PC-3 (cell line): Measurements from ENCODE around the gene ENTPD2. TPM values are rescaled to one million over a fixed set of nuclear protein-coding genes. Genes with fewer than 3 reads are reported as not detected.

Experiments
- ATAC-seq: fragments of 200-7000 bp; cut with Tn5 transposase; 2 replicates; pipeline ENCODE4 v1.9.1; 2020; ENCODE audit warnings: mild to moderate bottlenecking, moderate library complexity
- BruUV-seq: library from RNA; stranded (reverse); fragments of 400-500 nt; replicated peaks from 2 replicates; lab custom pipeline; 2021; lab: Mats Ljungman, UMichigan
- CTCF ChIA-PET: fragments of 300-600 bp; sonication (Branson Sonifier 250); formaldehyde crosslinking; loops from one replicate; lab custom pipeline; 2022; ENCODE audit warnings: antibody characterized with exemption; lab: Charles Lee
- POLR2A ChIA-PET: fragments of 300-600 bp; sonication (Branson Sonifier 250); formaldehyde crosslinking; loops from one replicate; lab custom pipeline; 2022; ENCODE audit warnings: antibody characterized with exemption; ENCODE audit not compliant: unreplicated experiment; lab: Charles Lee
- DNase-seq: peaks from one replicate; pipeline ENCODE4 v3.0.0-alpha.2; 2015
- H2AFZ ChIP-seq: fragments of 300-600 bp; sonication (generic); 2 replicates; pipeline ENCODE4 v1.6.0; 2016; ENCODE audit warnings: antibody characterized with exemption, low read length
- H3F3A ChIP-seq: fragments of 300-600 bp; sonication (generic); one replicate; pipeline ENCODE4 v1.6.0; 2017; ENCODE audit warnings: antibody characterized with exemption, low read length, control low read depth, mild to moderate bottlenecking; ENCODE audit not compliant: unreplicated experiment
- H3K27ac ChIP-seq: fragments of 300-600 bp; sonication (generic); 2 replicates; pipeline ENCODE4 v1.5.1; 2016; ENCODE audit warnings: mild to moderate bottlenecking, low read length
- H3K27me3 ChIP-seq: fragments of 300-600 bp; sonication (generic); 2 replicates; pipeline ENCODE4 v1.6.1; 2016; ENCODE audit warnings: low read length, mixed read lengths
- H3K36me3 ChIP-seq: fragments of 300-600 bp; sonication (generic); 2 replicates; pipeline ENCODE4 v1.6.1; 2016; ENCODE audit warnings: low read depth, mixed run types, low read length, mixed read lengths
- H3K4me1 ChIP-seq: fragments of 300-600 bp; sonication (generic); 2 replicates; pipeline ENCODE4 v1.5.1; 2016; ENCODE audit warnings: low read length; ENCODE audit not compliant: insufficient read depth
- H3K4me2 ChIP-seq: fragments of 300-600 bp; sonication (generic); 2 replicates; pipeline ENCODE4 v1.6.0; 2016; ENCODE audit warnings: low read length
- H3K4me3 ChIP-seq: fragments of 300-600 bp; sonication (generic); 2 replicates; pipeline ENCODE4 v1.5.1; 2016; ENCODE audit warnings: mild to moderate bottlenecking, low read length, mixed read lengths
- H3K79me2 ChIP-seq: fragments of 300-600 bp; sonication (generic); 2 replicates; pipeline ENCODE4 v1.6.1; 2017; ENCODE audit warnings: low read length, mixed read lengths
- H3K9ac ChIP-seq: fragments of 300-600 bp; sonication (generic); 2 replicates; pipeline ENCODE4 v1.6.0; 2016; ENCODE audit warnings: mild to moderate bottlenecking, low read length
- H3K9me2 ChIP-seq: fragments of 300-600 bp; sonication (generic); replicated peaks from 2 replicates; pipeline ENCODE4 v1.6.1; 2016; ENCODE audit warnings: mixed run types, low read length, mixed read lengths
- H3K9me3 ChIP-seq: fragments of 300-600 bp; sonication (generic); 2 replicates; pipeline ENCODE4 v1.6.1; 2016; ENCODE audit warnings: low read length, mixed read lengths
- H4K20me1 ChIP-seq: fragments of 300-600 bp; sonication (generic); 2 replicates; pipeline ENCODE4 v1.6.1; 2016; ENCODE audit warnings: low read length, mixed read lengths
- EZH2 ChIP-seq: fragments of 300-600 bp; sonication (generic); IDR thresholded peaks from one replicate; pipeline ENCODE4 v1.6.1; 2017; ENCODE audit warnings: antibody characterized with exemption, mild to moderate bottlenecking, low read length; ENCODE audit not compliant: unreplicated experiment
- EZH2phosphoT487 ChIP-seq: fragments of 300-600 bp; sonication (generic); IDR thresholded peaks from 2 replicates; pipeline ENCODE4 v1.6.1; 2018; ENCODE audit warnings: mild to moderate bottlenecking, antibody characterized with exemption, low read length, borderline replicate concordance
- intact Hi-C: fragments of 100-400 bp; cut with micrococcal nuclease; formaldehyde crosslinking; loops from 2 replicates; pipeline ENCODE4 v1.9.0; 2023
- total RNA-seq: library from RNA; depleted of rRNA; stranded (reverse); fragments of >200 nt; gene quantifications from 2 replicates; pipeline ENCODE4 v1.2.3, GENCODE V29; 2014
- TF ChIP-seq, protein P1 (sequence below): fragments of 300-600 bp; sonication (generic); conservative IDR thresholded peaks from 2 replicates; pipeline ENCODE4 v1.5.1; 2017; ENCODE audit warnings: antibody characterized with exemption, low read depth, mild to moderate bottlenecking, low read length

The ENTPD2 gene
- total RNA-seq, 1 experiment from 2014 or later, result 1.3 TPM

DNA sequence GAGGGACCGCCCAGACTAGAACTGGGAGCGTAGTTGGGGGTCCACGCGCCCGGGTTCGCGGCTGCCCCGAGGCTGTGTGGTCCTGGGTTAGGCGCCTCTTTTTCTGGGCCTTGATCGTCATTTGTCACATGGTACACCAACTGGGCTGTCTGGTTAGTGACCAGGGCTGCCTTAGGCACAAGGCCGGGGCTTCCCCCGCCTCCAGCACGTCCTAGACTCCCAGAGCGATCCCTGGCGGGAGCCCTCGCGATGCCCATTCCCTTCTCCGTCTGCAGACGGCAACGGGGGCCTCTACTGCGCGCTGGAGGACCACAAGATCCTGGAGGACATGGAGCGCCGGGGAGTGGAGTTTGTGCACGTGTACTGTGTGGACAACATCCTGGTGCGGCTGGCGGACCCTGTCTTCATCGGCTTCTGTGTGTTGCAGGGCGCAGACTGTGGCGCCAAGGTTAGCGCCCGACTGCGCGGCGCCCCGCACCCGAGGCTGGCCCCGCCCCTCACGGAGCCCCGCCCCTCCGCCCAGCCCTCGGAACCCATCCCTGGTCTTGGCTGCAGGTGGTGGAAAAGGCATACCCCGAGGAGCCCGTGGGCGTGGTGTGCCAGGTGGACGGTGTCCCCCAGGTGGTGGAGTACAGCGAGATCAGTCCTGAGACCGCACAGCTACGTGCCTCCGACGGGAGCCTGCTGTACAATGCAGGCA is 25.0 kb upstream of the ENTPD2 start:
- no peak overlapping the region for H2AFZ ChIP-seq
- POLR2A ChIA-PET, result no interaction called here

DNA sequence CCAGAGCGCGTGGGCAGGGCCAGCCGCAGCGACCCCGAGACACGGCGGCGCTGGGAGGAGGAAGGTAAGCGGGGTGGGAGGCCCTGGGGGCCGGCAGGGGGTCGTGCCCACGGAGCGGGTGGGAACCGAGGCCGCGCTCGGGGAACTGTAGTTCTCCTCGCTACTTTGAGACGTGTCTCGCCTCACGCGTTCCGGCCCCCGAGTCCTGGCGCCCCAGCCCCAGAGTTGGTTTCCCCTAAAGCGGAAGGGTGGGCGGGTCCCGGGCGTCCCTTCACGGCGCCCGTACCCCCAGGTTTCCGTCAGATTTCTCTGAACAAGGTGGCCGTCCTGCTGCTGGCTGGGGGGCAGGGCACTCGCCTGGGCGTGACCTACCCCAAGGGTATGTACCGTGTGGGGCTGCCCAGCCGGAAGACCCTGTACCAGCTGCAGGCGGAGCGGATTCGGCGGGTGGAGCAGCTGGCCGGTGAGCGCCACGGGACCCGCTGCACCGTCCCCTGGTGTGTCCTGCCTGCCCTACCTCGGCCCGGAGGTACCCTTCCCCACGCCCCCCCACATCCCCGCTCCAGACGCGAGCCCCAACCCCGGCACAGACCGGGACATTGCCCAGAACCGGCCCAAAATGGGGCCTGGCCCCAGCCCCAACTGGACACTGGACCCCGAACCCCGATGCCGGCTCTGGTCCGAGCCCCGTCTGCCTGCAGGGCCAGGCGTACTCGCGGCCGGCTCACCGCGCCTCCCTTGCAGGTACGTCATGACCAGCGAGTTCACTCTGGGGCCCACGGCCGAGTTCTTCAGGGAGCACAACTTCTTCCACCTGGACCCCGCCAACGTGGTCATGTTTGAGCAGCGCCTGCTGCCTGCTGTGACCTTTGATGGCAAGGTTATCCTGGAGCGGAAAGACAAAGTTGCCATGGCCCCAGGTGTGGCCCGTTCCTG is 24.2 kb upstream of the ENTPD2 start:
- peak; percentile 33 for ATAC-seq
- CTCF ChIA-PET, result no interaction called here
- BruUV-seq, result no TSS peak

More for the DNA sequence above, 25.0 kb upstream of the ENTPD2 start:
- Histone ChIP-seq H3K9ac (no peak overlapping the region), H4K20me1 (no peaks in the 10 kb centered on the region), H3F3A (no peaks in the 10 kb centered on the region), H3K4me2 (peak overlapping the region; percentile 85), H3K9me2 (no peaks in the 10 kb centered on the region), H3K4me1 (peaks cover 12% of the 10 kb centered on the region), H3K36me3 (no peaks in the 10 kb centered on the region), H3K9me3 (no peaks in the 10 kb centered on the region), H3K4me3 (peak overlapping the region; percentile 73; the same call in 1 of the 2 replicates), H3K79me2 (peaks cover 8% of the 10 kb centered on the region; the same call in 1 of the 2 replicates), H3K27ac (no peak overlapping the region), H3K27me3 (no peaks in the 10 kb centered on the region)
- CTCF ChIA-PET, result no interaction called here
- DNase-seq, result no peak
- intact Hi-C loops, result no loop called here
- TSS peak; percentile 25 for BruUV-seq
- ATAC-seq, result no peak
- TF ChIP-seq EZH2phosphoT487 (no peak), EZH2 (no peak)
- TF ChIP-seq, protein P1, sequence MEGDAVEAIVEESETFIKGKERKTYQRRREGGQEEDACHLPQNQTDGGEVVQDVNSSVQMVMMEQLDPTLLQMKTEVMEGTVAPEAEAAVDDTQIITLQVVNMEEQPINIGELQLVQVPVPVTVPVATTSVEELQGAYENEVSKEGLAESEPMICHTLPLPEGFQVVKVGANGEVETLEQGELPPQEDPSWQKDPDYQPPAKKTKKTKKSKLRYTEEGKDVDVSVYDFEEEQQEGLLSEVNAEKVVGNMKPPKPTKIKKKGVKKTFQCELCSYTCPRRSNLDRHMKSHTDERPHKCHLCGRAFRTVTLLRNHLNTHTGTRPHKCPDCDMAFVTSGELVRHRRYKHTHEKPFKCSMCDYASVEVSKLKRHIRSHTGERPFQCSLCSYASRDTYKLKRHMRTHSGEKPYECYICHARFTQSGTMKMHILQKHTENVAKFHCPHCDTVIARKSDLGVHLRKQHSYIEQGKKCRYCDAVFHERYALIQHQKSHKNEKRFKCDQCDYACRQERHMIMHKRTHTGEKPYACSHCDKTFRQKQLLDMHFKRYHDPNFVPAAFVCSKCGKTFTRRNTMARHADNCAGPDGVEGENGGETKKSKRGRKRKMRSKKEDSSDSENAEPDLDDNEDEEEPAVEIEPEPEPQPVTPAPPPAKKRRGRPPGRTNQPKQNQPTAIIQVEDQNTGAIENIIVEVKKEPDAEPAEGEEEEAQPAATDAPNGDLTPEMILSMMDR, result no peak

More for the DNA sequence above, 24.2 kb upstream of the ENTPD2 start:
- peaks cover 8% of the 10 kb centered on the region; the same call in 1 of the 2 replicates for H3K79me2 ChIP-seq
- no peaks in the 10 kb centered on the region for H4K20me1 ChIP-seq
- no peaks in the 10 kb centered on the region for H3F3A ChIP-seq
- H3K4me1 ChIP-seq, result peaks cover 5% of the 10 kb centered on the region
- H3K4me3 ChIP-seq, result peak overlapping the region; percentile 73
- H2AFZ ChIP-seq, result peak overlapping the region; percentile 42; the same call in 1 of the 2 replicates
- no peaks in the 10 kb centered on the region for H3K9me2 ChIP-seq
- no peak for DNase-seq
- H3K36me3 ChIP-seq, result no peaks in the 10 kb centered on the region
- peak overlapping the region; percentile 85 for H3K4me2 ChIP-seq
- intact Hi-C loops, result no loop called here
- H3K27me3 ChIP-seq, result no peaks in the 10 kb centered on the region
- TF ChIP-seq EZH2phosphoT487 (no peak), EZH2 (no peak)
- TF ChIP-seq, protein P1, result no peak
- no peaks in the 10 kb centered on the region for H3K9me3 ChIP-seq
- peak overlapping the region; percentile 45; the same call in 1 of the 2 replicates for H3K9ac ChIP-seq
- no peak overlapping the region for H3K27ac ChIP-seq
- POLR2A ChIA-PET, result interaction anchor here (0.6 kb wide), 1 partner anchor 81 kb away, joined by 3 read pairs; the partner anchor contains the start of gene CLIC3
